GM19043 (cell line): ENCODE measurements around the gene ZNF613.
"Not testable (repeated sequence)": the region's sequence is repeated elsewhere in the genome, so short reads cannot be mapped to it uniquely, and the experiment has no call there.

Experiments used
- ATAC-seq: cut with Tn5 transposase; IDR thresholded peaks from one replicate; pipeline ENCODE4 v1.9.1; 2021; ENCODE audit warnings: low read depth; ENCODE audit not compliant: unreplicated experiment

The ZNF613 gene

GRCh38 chr19:51926784-51927741 is at the start of gene ZNF613:
Gene ZNF613 (plus strand): TSS chr19:51927472. CDS start chr19:51936221, 8,749 bp downstream.
- no peak for ATAC-seq

GRCh38 chr19:51882518-51882917 is 44.8 kb upstream of the ZNF613 start:
- no peak for ATAC-seq

DNA sequence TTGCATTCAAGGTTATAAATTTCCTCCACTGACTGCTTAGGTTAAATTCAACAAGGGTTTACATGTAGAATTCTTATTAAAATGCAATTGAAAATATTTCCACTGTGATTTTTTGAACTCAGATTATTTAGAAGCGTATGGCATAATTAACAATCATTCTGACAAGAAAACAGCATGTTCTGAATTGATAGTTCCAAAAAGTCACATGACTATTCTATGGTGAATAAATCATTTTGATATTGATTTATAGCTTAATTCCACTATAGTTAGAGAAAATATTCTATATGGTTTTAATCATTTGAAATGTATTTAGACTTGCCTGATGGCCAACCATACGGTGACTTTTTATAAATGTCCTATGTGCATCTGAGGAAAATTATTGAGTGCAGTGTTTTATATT is 42.6 kb upstream of the ZNF613 start:
- no peak for ATAC-seq

GRCh38 chr19:51887522-51888498 is 39.5 kb upstream of the ZNF613 start, which contains the start of gene ZNF577:
Gene ZNF577 (minus strand): TSS chr19:51887951. CDS start chr19:51880382, 7,569 bp downstream.
- ATAC-seq: no peak

- no peak for ATAC-seq
These were observed 37.3 kb upstream of the ZNF613 start for GRCh38 chr19:51889934-51890333.

GRCh38 chr19:51891193-51891747 is 36.0 kb upstream of the ZNF613 start:
- no peak for ATAC-seq

GRCh38 chr19:51901860-51902259 is 25.4 kb upstream of the ZNF613 start:
- ATAC-seq: no peak

GRCh38 chr19:51903192-51903591 is 24.1 kb upstream of the ZNF613 start:
- ATAC-seq: no peak

DNA sequence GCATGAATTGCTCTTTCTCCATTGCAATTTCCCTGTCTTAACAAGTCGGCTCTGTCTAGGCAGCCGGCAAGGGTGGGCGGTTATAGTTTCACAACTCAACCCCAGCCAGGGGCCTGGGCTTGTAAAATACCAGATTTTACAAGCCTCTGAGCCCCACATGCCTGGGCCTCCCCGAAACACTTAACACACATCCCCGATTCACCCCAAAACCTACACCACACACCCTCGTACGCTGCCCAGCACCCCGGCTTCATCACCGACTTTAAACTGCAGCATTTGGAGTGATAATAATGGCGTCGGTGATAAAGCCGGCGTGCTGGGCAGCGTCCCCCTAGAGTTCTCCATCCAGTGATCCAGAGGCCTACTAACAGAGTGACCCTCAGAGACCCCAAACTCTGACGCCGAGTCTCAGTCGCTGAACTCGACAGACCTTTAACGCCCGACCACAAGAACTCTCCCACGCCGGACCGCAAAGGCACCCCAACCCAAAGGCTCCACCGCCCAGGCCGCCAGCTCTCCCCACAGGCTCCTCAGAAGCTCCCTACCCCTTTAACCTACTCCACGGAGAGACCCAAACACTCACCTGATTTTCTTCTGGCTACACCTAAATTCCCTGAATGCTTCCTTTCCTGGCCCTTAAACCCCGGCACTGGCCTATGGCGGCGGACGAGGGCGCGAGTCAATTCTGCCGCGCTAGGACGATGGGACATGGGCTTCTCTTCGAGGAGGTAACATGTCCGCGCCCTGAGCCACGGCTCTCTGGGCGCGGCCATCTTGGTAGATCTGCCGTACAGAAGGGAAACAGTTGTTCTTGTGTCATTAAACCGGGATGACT is 22.7 kb upstream of the ZNF613 start, which contains the start of gene ZNF649:
ZNF649 (minus strand) TSS at position 687 of the 835 bp plus-strand sequence. CDS start 4,910 bp downstream, outside the sequence.
- no peak for ATAC-seq

DNA sequence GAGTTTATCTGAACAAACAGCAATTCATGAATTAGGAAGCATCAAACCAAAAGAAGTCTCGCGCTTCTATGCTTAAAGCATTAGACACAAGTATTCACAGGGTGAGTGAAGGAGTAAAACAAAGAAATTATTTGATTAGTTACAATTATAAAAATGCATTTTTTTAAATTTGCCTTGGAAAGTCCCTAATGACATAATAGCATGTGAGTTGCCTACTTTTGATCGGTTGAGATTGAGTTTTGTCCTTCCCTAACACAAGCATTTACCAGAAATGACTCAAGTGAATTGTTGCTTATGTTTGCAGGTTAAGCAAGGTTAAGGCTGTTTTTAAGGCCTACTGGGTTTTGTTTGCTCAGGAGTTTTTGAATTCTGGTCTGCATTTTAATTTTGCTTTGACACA is 22.1 kb upstream of the ZNF613 start:
- no peak for ATAC-seq

DNA sequence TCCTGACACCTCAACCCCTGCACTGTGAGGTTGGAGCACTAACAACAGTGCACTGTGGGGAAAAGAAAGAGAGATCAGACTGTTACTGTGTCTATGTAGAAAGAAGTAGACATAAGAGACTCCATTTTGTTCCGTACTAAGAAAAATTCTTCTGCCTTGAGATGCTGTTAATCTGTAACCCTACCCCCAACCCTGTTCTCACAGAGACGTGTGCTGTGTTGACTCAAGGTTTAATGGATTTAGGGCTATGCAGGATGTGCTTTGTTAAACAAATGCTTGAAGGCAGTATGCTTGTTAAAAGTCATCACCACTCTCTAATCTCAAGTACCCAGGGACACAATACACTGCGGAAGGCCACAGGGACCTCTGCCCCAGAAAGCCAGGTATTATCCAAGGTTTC is 21.6 kb upstream of the ZNF613 start:
- not testable (repeated sequence) for ATAC-seq

DNA sequence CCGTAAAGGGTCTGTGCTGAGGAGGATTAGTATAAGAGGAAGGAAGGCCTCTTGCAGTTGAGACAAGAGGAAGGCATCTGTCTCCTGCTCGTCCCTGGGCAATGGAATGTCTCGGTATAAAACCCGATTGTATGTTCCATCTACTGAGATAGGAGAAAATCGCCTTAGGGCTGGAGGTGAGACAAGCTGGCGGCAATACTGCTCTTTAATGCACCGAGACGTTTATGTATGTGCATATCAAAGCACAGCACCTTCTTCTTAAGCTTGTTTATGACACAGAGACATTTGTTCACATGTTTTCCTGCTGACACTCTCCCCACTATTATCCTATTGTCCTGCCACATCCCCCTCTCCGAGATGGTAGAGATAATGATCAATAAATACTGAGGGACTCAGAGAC is 21.2 kb upstream of the ZNF613 start:
- not testable (repeated sequence) for ATAC-seq

GRCh38 chr19:51907981-51908380 is 19.3 kb upstream of the ZNF613 start:
- not testable (repeated sequence) for ATAC-seq

DNA sequence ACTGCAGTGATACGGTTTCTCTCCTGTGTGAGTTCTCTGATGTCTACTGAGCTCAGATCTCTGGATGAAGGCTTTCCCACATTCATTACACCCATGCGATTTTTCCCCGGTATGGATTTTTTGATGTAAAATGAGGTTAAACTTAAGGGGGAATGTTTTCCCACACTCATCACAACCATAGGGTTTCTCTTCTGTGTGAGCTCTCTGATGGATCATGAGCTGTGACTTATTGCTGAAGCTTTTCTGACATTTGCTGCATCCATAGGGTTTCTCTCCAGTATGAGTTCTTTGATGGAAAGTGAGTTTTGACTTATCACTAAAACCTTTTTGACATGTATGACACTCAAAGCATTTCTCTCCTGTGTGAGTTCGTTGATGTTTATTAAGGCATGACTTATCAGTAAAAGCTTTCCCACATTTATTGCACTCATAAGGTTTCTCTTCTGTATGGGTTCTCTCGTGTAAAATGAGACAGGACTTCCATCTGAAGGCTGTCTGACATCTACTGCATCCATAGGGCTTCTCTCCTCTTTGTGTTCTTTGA is 11.9 kb upstream of the ZNF613 start:
- no peak for ATAC-seq

DNA sequence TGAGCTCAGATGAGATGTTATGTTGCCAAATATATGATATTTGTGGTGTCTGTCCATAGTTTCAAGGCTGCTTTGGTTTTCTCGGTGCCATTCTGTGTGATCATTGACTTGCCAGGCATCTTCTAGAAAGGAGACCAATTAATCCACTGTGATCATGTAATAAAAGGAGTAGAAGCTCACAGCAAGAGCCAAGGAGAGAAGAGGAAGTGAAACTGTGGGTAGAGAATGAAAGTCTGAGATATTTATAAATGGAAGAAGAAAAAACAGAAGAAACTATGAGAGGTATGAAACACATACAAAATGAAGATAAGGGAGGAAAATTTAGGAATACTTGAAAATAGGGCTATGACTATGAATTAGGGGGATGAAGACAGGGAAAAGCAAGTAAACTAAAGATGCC is 11.1 kb upstream of the ZNF613 start:
- ATAC-seq: no peak

GRCh38 chr19:51919606-51920005 is 7.7 kb upstream of the ZNF613 start:
- ATAC-seq: no peak

DNA sequence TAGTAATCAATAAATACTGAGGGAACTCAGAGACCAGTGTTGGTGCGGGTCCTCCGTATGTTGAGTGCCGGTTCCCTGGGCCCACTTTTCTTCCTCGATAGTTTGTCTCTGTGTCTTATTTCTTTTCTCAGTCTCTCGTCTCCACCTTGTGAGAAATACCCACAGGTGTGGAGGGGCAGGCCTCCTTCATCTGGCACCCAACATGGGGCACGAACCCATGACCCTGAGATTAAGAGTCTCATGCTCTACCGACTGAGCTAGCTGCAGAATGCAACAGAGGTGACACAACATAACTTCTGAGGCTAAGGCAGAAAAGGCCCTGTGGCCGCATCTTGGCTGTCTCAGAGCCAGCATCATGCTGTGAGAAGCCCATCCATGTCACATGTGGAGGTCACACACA is 5.3 kb upstream of the ZNF613 start:
- ATAC-seq: no peak

DNA sequence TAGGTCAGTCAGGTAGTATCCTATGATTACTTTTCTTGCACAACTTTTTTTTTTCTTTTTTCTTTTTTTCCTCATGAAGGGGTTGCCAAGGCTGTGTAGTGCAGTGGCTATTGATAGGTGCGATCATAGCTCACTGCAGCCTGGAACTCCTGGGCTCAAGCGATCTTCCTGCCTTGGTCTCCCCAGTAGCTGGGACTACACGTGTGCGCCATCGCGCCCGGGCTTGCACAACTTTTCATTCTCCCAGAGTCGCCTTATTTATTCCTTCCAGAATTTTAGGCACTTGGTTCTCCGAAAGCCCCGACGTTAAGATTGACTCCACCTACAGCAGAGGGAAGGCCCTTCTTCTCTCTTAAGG is 867 bp upstream of the ZNF613 start:
- ATAC-seq: no peak

DNA sequence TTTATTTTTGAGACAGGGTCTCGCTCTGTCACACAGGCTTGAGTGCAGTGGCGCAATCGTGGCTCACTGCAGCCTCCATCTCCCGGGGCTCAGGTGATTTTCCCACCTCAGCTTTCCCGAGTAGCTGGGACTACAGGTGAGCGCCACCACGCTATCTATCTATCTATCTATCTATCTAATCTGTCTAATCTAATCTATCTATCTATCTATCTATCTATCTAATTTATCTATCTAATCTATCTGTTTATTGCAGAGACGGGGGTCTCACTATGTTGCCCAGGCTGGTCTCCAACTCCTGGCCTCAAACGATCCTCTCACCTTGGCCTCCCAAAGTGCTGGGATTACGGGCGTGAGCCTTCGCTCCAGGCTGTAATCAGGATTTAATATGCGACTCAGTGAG is 587 bp downstream of the ZNF613 start:
- no peak for ATAC-seq
